ENCODE measurements around the gene ARL5A. TPM values are rescaled to one million over a fixed set of nuclear protein-coding genes. Genes with fewer than 3 reads are reported as not detected.

Gene ARL5A
- total and polyA plus RNA-seq, 9 of the 15 experiments (the other 6 are each of a cell fraction or from before 2014, with no cell fraction given), result 16.3 to 117 (median 88.4) TPM

DNA sequence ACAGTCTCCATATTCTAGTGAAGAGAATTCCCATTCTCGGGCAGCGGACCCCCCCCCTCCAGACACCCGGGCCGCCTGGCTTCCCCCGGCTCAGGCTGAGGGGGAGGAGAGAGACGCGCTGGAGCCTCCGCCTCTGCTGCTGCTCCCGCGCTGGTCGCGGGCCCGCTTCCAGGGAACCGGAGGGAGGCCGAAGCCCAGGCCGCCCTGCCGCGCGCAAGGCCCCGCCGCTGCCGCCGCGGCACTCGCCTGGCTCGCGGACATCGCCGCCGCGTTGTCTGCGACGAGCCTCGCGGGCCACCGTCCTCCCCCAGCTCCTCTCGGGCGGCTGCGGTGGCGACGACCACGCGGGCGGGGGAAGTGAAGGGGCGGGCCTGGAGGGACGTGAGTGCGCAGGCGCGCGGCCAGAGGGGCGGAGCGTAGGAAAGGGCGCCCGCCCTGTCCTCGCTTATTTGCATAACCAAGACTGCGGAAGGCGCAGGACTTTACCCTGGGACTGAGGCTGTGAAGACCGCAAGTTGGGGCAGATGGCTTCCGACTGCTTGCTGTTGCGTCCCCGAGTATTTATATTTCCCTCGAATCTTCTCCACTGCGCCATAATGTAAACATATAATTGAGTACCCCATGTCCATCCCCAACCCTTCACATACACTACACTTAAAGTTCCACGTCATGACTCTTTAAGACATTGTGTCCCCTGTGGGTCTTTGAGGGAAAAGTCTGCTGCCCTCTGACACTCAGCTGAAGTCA is at the start of gene ARL5A (continued):
- TF ChIP-seq ELF1 (tag; IDR thresholded peaks at IDR 0.05), result peak; percentile 75
- TF ChIP-seq SMARCB1 (IDR thresholded peaks at IDR 0.05; ENCODE audit: insufficient read length, low read depth), result no peak
- no peak for TF ChIP-seq HES1 (IDR thresholded peaks at IDR 0.05; ENCODE audit: low read depth)
- TF ChIP-seq ZBTB2 (IDR thresholded peaks at IDR 0.05), result peak; percentile 90
- no peak for TF ChIP-seq ZNF354B (CRISPR knock-in tag; IDR thresholded peaks at IDR 0.05)
- TF ChIP-seq POU5F1 (IDR thresholded peaks at IDR 0.05; ENCODE audit: borderline replicate concordance, low read depth, low read length, partially characterized antibody), result peak; percentile 58
- TF ChIP-seq KHSRP (IDR thresholded peaks at IDR 0.05), result no peak
- peak; percentile 67 for TF ChIP-seq HCFC1 (IDR thresholded peaks at IDR 0.05; ENCODE audit: low read depth, low read length)
- peak; percentile 82 for TF ChIP-seq HMGXB4 (CRISPR knock-in tag; IDR thresholded peaks at IDR 0.05)
- TF ChIP-seq ZNF445 (CRISPR knock-in tag; IDR thresholded peaks at IDR 0.05; ENCODE audit: low read depth), result no peak
- no peak for TF ChIP-seq ESRRB (CRISPR knock-in tag; IDR thresholded peaks at IDR 0.05; ENCODE audit: borderline replicate concordance)
- peak; percentile 97 to 98 for TF ChIP-seq MAZ (CRISPR knock-in tag; conservative IDR thresholded peaks at IDR 0.05 in 1 of 2, IDR thresholded peaks at IDR 0.05 in 1 of 2)
- no peak for TF ChIP-seq NFYB (IDR thresholded peaks at IDR 0.05; ENCODE audit: extremely low read depth, insufficient read length)
- TF ChIP-seq ZBTB5 (IDR thresholded peaks at IDR 0.05), result no peak
- TF ChIP-seq PCBP1 (IDR thresholded peaks at IDR 0.05; ENCODE audit: low read depth, low read length, poor library complexity, severe bottlenecking), result peak; percentile 87
- no peak for TF ChIP-seq PHB2 (IDR thresholded peaks at IDR 0.05; ENCODE audit: low read depth)
- no peak for TF ChIP-seq NR2F6 (CRISPR knock-in tag; IDR thresholded peaks at IDR 0.05)
- no peak for TF ChIP-seq ZBTB12 (CRISPR knock-in tag; IDR thresholded peaks at IDR 0.05)
- peak; percentile 82 for TF ChIP-seq HEY1 (CRISPR knock-in tag; IDR thresholded peaks at IDR 0.05; ENCODE audit: borderline replicate concordance)
- no peak for TF ChIP-seq TSC22D4 (tag; IDR thresholded peaks at IDR 0.05)
- peak; percentile 65 for TF ChIP-seq CREB1 (IDR thresholded peaks at IDR 0.05)
- TF ChIP-seq CREB1 (CRISPR knock-in tag; IDR thresholded peaks at IDR 0.05), result peak; percentile 74

Measured in K562 (cell line).